Gastrocnemius medialis (tissue), 4 donors: ENCODE results near the gene SRP14. TPM values are rescaled to one million over a fixed set of nuclear protein-coding genes. Genes with fewer than 3 reads are reported as not detected.

Experiments used
- ATAC-seq, 2 donors: fragments of 150-250 bp; one replicate each; pipeline ENCODE4 v1.9.1; 2016
- DNase-seq, 2 donors: peaks; one replicate each; pipeline ENCODE4 v3.0.0-alpha.2; 2019
- H3K27ac ChIP-seq, 4 donors: fragments of 200-600 bp; sonication (generic); 1 replicate in 1 of 4; 2 replicates in 3 of 4; pipeline ENCODE4 v1.5.1; 2016 to 2018; ENCODE audit warnings: mild to moderate bottlenecking in 2 of 4, moderate library complexity in 1 of 4
- H3K27me3 ChIP-seq, 3 donors: fragments of 200-600 bp; sonication (generic) in 2 of 3; 1 replicate in 1 of 3; 2 replicates in 2 of 3; pipeline versions ENCODE4 v1.5.1 to v1.6.0; 2016 to 2019; ENCODE audit warnings: mild to moderate bottlenecking in 1 of 3, moderate library complexity in 1 of 3
- H3K36me3 ChIP-seq, 2 donors: fragments of 200-600 bp; sonication (generic) in 1 of 2; one replicate each; pipeline ENCODE4 v1.5.1; 2017 to 2018
- H3K4me1 ChIP-seq, 2 donors: fragments of 200-600 bp; sonication (generic) in 1 of 2; one replicate each; pipeline ENCODE4 v1.5.1; 2016 to 2017; ENCODE audit warnings: mild to moderate bottlenecking in 2 of 2
- H3K4me3 ChIP-seq, 4 donors: fragments of 200-600 bp; sonication (generic) in 3 of 4; 1 replicate in 1 of 4; 2 replicates in 3 of 4; pipeline ENCODE4 v1.5.1; 2016 to 2019; ENCODE audit warnings: mild to moderate bottlenecking in 2 of 4
- H3K9me3 ChIP-seq, 3 donors: fragments of 200-600 bp; sonication (generic) in 2 of 3; 1 replicate in 1 of 3; 2 replicates in 2 of 3; pipeline ENCODE4 v1.5.1; 2016 to 2019
- POLR2A ChIP-seq, 2 donors: fragments of 450-650 bp; IDR thresholded peaks; one replicate each; pipeline ENCODE4 v1.6.1; 2017; ENCODE audit warnings: antibody characterized with exemption in 2 of 2, mild to moderate bottlenecking in 2 of 2, moderate library complexity in 2 of 2
- in situ Hi-C, 4 donors: fragments of 200-750 bp; cut with MboI; loops; one replicate each; pipeline versions ENCODE4 v1.15.0 to v1.8.0; 2017; ENCODE audit warnings: low sequenced_read_pairs in 4 of 4
- intact Hi-C: fragments of 100-400 bp; cut with DNase I; formaldehyde crosslinking; loops from one replicate; pipeline ENCODE4 v1.15.1; 2023; ENCODE audit warnings: low total_unique reads
- total RNA-seq, 4 donors: library from RNA; depleted of rRNA; stranded (reverse); fragments of >200 nt; gene quantifications; one replicate each; pipeline versions ENCODE4 v1.1.0 to v1.2.3, GENCODE V29; 2016
- TF ChIP-seq, protein P1 (sequence below), 5 experiments: fragments of 450-650 bp in 3 of 5; fragments of 200-600 bp in 2 of 5; sonication (generic) in 2 of 5; IDR thresholded peaks in 4 of 5; conservative IDR thresholded peaks in 1 of 5; 1 replicate in 4 of 5; 2 replicates in 1 of 5; pipeline ENCODE4 v1.5.1; 2016 to 2019; ENCODE audit warnings: antibody characterized with exemption in 5 of 5, mild to moderate bottlenecking in 3 of 5, moderate library complexity in 3 of 5

The SRP14 gene
- total RNA-seq, 4 donors from 2014 or later, result 180 to 244 (median 208) TPM

GRCh38 chr15:40008061-40008765 is 30.8 kb downstream of the SRP14 start:
- Histone ChIP-seq H3K4me3 (no peak overlapping the region), H3K4me1 (no peaks in the 10 kb centered on the region), H3K9me3 (no peaks in the 10 kb centered on the region), H3K27ac (no peak overlapping the region), H3K36me3 (peaks cover 0 to 79% of the 10 kb centered on the region in 2 donors), H3K27me3 (no peaks in the 10 kb centered on the region)
- TF ChIP-seq, protein P1, sequence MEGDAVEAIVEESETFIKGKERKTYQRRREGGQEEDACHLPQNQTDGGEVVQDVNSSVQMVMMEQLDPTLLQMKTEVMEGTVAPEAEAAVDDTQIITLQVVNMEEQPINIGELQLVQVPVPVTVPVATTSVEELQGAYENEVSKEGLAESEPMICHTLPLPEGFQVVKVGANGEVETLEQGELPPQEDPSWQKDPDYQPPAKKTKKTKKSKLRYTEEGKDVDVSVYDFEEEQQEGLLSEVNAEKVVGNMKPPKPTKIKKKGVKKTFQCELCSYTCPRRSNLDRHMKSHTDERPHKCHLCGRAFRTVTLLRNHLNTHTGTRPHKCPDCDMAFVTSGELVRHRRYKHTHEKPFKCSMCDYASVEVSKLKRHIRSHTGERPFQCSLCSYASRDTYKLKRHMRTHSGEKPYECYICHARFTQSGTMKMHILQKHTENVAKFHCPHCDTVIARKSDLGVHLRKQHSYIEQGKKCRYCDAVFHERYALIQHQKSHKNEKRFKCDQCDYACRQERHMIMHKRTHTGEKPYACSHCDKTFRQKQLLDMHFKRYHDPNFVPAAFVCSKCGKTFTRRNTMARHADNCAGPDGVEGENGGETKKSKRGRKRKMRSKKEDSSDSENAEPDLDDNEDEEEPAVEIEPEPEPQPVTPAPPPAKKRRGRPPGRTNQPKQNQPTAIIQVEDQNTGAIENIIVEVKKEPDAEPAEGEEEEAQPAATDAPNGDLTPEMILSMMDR (IDR thresholded peaks at IDR 0.05 in 4 of 5, conservative IDR thresholded peaks at IDR 0.05 in 1 of 5), result no peak
- no peak for TF ChIP-seq POLR2A (IDR thresholded peaks at IDR 0.05)
- intact Hi-C loops (no loop called here), in situ Hi-C loops (no loop called here)
- ATAC-seq, result no peak
- no peak for DNase-seq

- H3K36me3 ChIP-seq, result peaks cover 0 to 81% of the 10 kb centered on the region in 2 donors
- in situ Hi-C loops, result no loop called here
- H3K4me1 ChIP-seq, result no peaks in the 10 kb centered on the region
- no peak for ATAC-seq
- H3K27me3 ChIP-seq, result no peaks in the 10 kb centered on the region
- no peak for DNase-seq
- H3K4me3 ChIP-seq, result no peak overlapping the region
- no peak for TF ChIP-seq POLR2A (IDR thresholded peaks at IDR 0.05)
- TF ChIP-seq, protein P1 (IDR thresholded peaks at IDR 0.05 in 4 of 5, conservative IDR thresholded peaks at IDR 0.05 in 1 of 5), result no peak
- H3K9me3 ChIP-seq, result no peaks in the 10 kb centered on the region
- H3K27ac ChIP-seq, result no peak overlapping the region
- intact Hi-C loops, result no loop called here
These were observed 32.3 kb downstream of the SRP14 start for GRCh38 chr15:40006646-40007045.

DNA sequence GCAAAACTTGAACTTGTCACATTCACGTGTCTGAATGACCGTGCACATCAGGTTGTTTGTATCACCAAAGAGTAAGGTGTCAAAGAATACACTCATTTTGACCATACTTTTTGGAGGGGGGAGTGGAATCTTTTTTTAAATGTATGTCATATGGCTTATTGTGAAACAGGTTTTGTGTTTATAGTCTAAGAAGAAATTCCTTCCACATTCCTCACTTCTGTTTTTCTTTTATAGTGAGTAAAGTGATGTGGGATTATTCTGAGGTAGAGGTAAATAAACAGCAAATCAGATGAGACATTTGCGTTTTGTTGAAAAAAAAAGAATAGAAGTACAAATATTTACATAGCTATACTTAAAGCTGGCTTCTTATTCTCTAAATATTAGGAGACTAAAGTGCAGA is 33.0 kb downstream of the SRP14 start:
- peaks cover 0 to 81% of the 10 kb centered on the region in 2 donors for H3K36me3 ChIP-seq
- H3K9me3 ChIP-seq, result no peaks in the 10 kb centered on the region
- H3K27ac ChIP-seq, result no peak overlapping the region
- intact Hi-C loops (no loop called here), in situ Hi-C loops (no loop called here)
- no peak for ATAC-seq
- H3K4me3 ChIP-seq, result no peak overlapping the region
- H3K27me3 ChIP-seq, result no peaks in the 10 kb centered on the region
- no peaks in the 10 kb centered on the region for H3K4me1 ChIP-seq
- no peak for TF ChIP-seq POLR2A (IDR thresholded peaks at IDR 0.05)
- TF ChIP-seq, protein P1 (IDR thresholded peaks at IDR 0.05 in 4 of 5, conservative IDR thresholded peaks at IDR 0.05 in 1 of 5), result no peak
- DNase-seq, result no peak

- Histone ChIP-seq H3K4me1 (no peaks in the 10 kb centered on the region), H3K4me3 (no peak overlapping the region), H3K27ac (no peak overlapping the region), H3K9me3 (no peaks in the 10 kb centered on the region), H3K36me3 (peaks cover 0 to 84% of the 10 kb centered on the region in 2 donors), H3K27me3 (no peaks in the 10 kb centered on the region)
- ATAC-seq (no peak), DNase-seq (no peak)
- TF ChIP-seq, protein P1 (IDR thresholded peaks at IDR 0.05 in 4 of 5, conservative IDR thresholded peaks at IDR 0.05 in 1 of 5), result no peak
- no peak for TF ChIP-seq POLR2A (IDR thresholded peaks at IDR 0.05)
- intact Hi-C loops, result no loop called here
- in situ Hi-C loops, result no loop called here
These were observed 35.7 kb downstream of the SRP14 start for GRCh38 chr15:40003116-40003916.
